Skeletal muscle tissue (tissue), 4 donors: Measurements from ENCODE around the gene POLR1E. TPM values are rescaled to one million over a fixed set of nuclear protein-coding genes. Genes with fewer than 3 reads are reported as not detected.
A peak's percentile ranks its signal among the peaks of the same experiment; 100 is the strongest.

ENCODE experiments used
- H3K27ac ChIP-seq: one replicate; pipeline ENCODE4 v1.7.0; 2013; ENCODE audit warnings: mild to moderate bottlenecking, low read depth, low read length, inconsistent platforms
- H3K27me3 ChIP-seq, 3 donors: one replicate each; pipeline ENCODE4 v1.7.0; 2013; ENCODE audit warnings: low read length in 3 of 3; ENCODE audit not compliant: control insufficient read depth in 3 of 3, insufficient read depth in 3 of 3
- H3K36me3 ChIP-seq, 3 donors: one replicate each; pipeline ENCODE4 v1.7.0; 2013; ENCODE audit warnings: low read length in 3 of 3; ENCODE audit not compliant: control insufficient read depth in 3 of 3, insufficient read depth in 3 of 3
- H3K4me1 ChIP-seq, 3 donors: one replicate each; pipeline ENCODE4 v1.7.0; 2013; ENCODE audit warnings: low read length in 3 of 3, mild to moderate bottlenecking in 3 of 3; ENCODE audit not compliant: control insufficient read depth in 3 of 3, insufficient read depth in 3 of 3
- H3K4me3 ChIP-seq, 3 donors: one replicate each; pipeline ENCODE4 v1.7.0; 2013; ENCODE audit warnings: low read length in 3 of 3
- H3K9ac ChIP-seq, 3 donors: one replicate each; pipeline ENCODE4 v1.7.0; 2013; ENCODE audit warnings: low read length in 3 of 3, mild to moderate bottlenecking in 3 of 3, moderate library complexity in 2 of 3, low read depth in 1 of 3
- H3K9me3 ChIP-seq, 3 donors: one replicate each; pipeline ENCODE4 v1.7.0; 2013; ENCODE audit warnings: low read length in 3 of 3; ENCODE audit not compliant: control insufficient read depth in 3 of 3
- total RNA-seq: library from RNA; depleted of rRNA; stranded (reverse); fragments of >200 nt; gene quantifications from one replicate; pipeline ENCODE4 v1.2.3, GENCODE V29; 2014
- donor health status: Osteomylitis.

POLR1E gene
- total RNA-seq, 1 donor from 2014 or later = 38.1 TPM

GRCh38 chr9:37446401-37446800 lies 39.3 kb upstream of the POLR1E start:
- H3K9ac ChIP-seq = peak overlapping the region in 1 of 3 donors; percentile 10
- H3K4me3 ChIP-seq = no peak overlapping the region
- H3K27me3 ChIP-seq = no peaks in the 10 kb centered on the region
- H3K36me3 ChIP-seq = peaks cover 11 to 14% (median 13%) of the 10 kb centered on the region in 3 donors
- no peak overlapping the region for H3K27ac ChIP-seq
- H3K4me1 ChIP-seq = peaks cover 0 to 7% (median 0%) of the 10 kb centered on the region in 3 donors
- H3K9me3 ChIP-seq = no peaks in the 10 kb centered on the region

GRCh38 chr9:37447111-37447510 lies 38.6 kb upstream of the POLR1E start:
- Histone ChIP-seq H3K9ac (no peak overlapping the region), H3K36me3 (peaks cover 4 to 7% (median 6%) of the 10 kb centered on the region in 3 donors), H3K27ac (no peak overlapping the region), H3K27me3 (no peaks in the 10 kb centered on the region), H3K4me1 (peaks cover 0 to 11% (median 0%) of the 10 kb centered on the region in 3 donors), H3K9me3 (no peaks in the 10 kb centered on the region), H3K4me3 (no peak overlapping the region)

GRCh38 chr9:37449862-37450632 lies 35.7 kb upstream of the POLR1E start:
- Histone ChIP-seq H3K36me3 (peaks cover 0 to 5% (median 0%) of the 10 kb centered on the region in 3 donors), H3K27me3 (no peaks in the 10 kb centered on the region), H3K4me1 (peaks cover 0 to 21% (median 9%) of the 10 kb centered on the region in 3 donors), H3K4me3 (no peak overlapping the region), H3K27ac (no peak overlapping the region), H3K9ac (no peak overlapping the region), H3K9me3 (no peaks in the 10 kb centered on the region)

DNA sequence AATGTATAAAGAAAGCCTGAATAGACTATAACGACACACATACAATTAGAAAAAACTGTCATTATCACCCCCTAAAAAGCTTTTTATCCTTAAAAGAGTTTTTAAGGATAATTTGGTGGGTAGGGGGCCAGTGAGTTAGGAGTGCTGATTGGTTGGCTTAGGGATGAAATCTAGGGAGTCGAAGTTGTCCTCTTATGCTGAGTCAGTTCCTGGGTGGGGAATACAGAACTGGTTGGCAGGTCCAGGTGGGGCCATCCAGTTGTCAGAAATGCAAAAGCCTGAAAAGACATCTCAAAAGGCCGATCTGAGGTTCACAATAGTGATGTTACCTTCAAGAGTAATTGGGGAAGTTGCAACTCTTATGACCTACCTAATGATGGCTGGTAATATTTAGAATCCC lies 34.1 kb upstream of the POLR1E start:
- no peak overlapping the region for H3K27ac ChIP-seq

GRCh38 chr9:37452611-37453010 lies 33.1 kb upstream of the POLR1E start:
- peaks cover 0 to 19% (median 9%) of the 10 kb centered on the region in 3 donors for H3K4me1 ChIP-seq
- H3K27ac ChIP-seq = no peak overlapping the region
- H3K4me3 ChIP-seq = no peak overlapping the region
- H3K9ac ChIP-seq = no peak overlapping the region
- no peaks in the 10 kb centered on the region for H3K27me3 ChIP-seq
- no peaks in the 10 kb centered on the region for H3K9me3 ChIP-seq
- peaks cover 0 to 5% (median 0%) of the 10 kb centered on the region in 3 donors for H3K36me3 ChIP-seq

More for the DNA sequence above, 34.1 kb upstream of the POLR1E start:
- no peak overlapping the region for H3K9ac ChIP-seq
- H3K9me3 ChIP-seq = no peaks in the 10 kb centered on the region
- H3K4me3 ChIP-seq = no peak overlapping the region
- H3K4me1 ChIP-seq = peaks cover 0 to 15% (median 9%) of the 10 kb centered on the region in 3 donors
- H3K36me3 ChIP-seq = peaks cover 0 to 5% (median 0%) of the 10 kb centered on the region in 3 donors
- H3K27me3 ChIP-seq = no peaks in the 10 kb centered on the region

GRCh38 chr9:37453827-37454226 lies 31.9 kb upstream of the POLR1E start:
- Histone ChIP-seq H3K36me3 (peaks cover 0 to 5% (median 0%) of the 10 kb centered on the region in 3 donors), H3K9me3 (no peaks in the 10 kb centered on the region), H3K4me3 (no peak overlapping the region), H3K27me3 (no peaks in the 10 kb centered on the region), H3K9ac (no peak overlapping the region), H3K4me1 (peaks cover 0 to 19% (median 9%) of the 10 kb centered on the region in 3 donors), H3K27ac (no peak overlapping the region)

- Histone ChIP-seq H3K4me1 (peaks cover 0 to 19% (median 9%) of the 10 kb centered on the region in 3 donors), H3K27me3 (no peaks in the 10 kb centered on the region), H3K27ac (no peak overlapping the region), H3K9ac (no peak overlapping the region), H3K36me3 (peaks cover 0 to 3% (median 0%) of the 10 kb centered on the region in 3 donors), H3K4me3 (no peak overlapping the region), H3K9me3 (no peaks in the 10 kb centered on the region)
Observed at GRCh38 chr9:37454238-37454637, 31.5 kb upstream of the POLR1E start.

GRCh38 chr9:37455884-37456647 lies 29.7 kb upstream of the POLR1E start:
- H3K4me3 ChIP-seq = no peak overlapping the region
- no peaks in the 10 kb centered on the region for H3K9me3 ChIP-seq
- H3K27me3 ChIP-seq = no peaks in the 10 kb centered on the region
- no peak overlapping the region for H3K27ac ChIP-seq
- no peaks in the 10 kb centered on the region for H3K36me3 ChIP-seq
- peaks cover 0 to 19% (median 9%) of the 10 kb centered on the region in 3 donors for H3K4me1 ChIP-seq
- H3K9ac ChIP-seq = no peak overlapping the region

GRCh38 chr9:37456817-37457216 lies 28.9 kb upstream of the POLR1E start:
- Histone ChIP-seq H3K9me3 (no peaks in the 10 kb centered on the region), H3K4me1 (peaks cover 0 to 17% (median 9%) of the 10 kb centered on the region in 3 donors), H3K27me3 (no peaks in the 10 kb centered on the region), H3K27ac (no peak overlapping the region), H3K36me3 (no peaks in the 10 kb centered on the region), H3K4me3 (no peak overlapping the region), H3K9ac (no peak overlapping the region)

DNA sequence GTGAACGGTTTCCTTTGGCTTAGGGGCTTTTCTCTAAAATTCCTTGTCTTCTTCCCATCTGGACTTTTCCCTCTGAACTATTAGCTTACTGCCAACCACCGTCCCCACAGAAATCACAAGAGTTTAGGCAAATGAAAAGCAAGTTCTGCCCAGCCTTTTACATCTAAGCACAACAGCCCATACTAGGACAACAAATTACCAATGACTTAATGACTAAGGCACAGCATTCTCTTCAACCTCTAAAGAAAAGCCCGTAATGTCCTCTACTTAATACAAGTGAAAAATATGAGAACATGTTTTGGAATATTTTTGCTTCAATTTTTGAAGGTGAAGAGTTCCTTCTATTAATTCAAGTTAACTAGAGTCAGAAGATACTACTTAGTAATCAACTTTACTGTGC lies 21.7 kb upstream of the POLR1E start:
- peak overlapping the region; percentile 97 to 98 (median 98) for H3K9ac ChIP-seq
- H3K4me1 ChIP-seq = peaks cover 13 to 37% (median 24%) of the 10 kb centered on the region in 3 donors
- H3K4me3 ChIP-seq = peak overlapping the region; percentile 76 to 98 (median 98)
- H3K36me3 ChIP-seq = peaks cover 0 to 2% (median 0%) of the 10 kb centered on the region in 3 donors
- no peaks in the 10 kb centered on the region for H3K27me3 ChIP-seq
- H3K9me3 ChIP-seq = no peaks in the 10 kb centered on the region
- H3K27ac ChIP-seq = peak overlapping the region; percentile 99
